ENCODE data around the gene DAAM1. TPM values are rescaled to one million over a fixed set of nuclear protein-coding genes. Genes with fewer than 3 reads are reported as not detected.

The DAAM1 gene
- total RNA-seq, 6 experiments from 2014 or later: 7.5 to 12.2 (median 8.6) TPM

- Mint-ChIP-seq H3K27me3 (ENCODE audit: insufficient read depth) (peaks cover 12% of the 10 kb centered on the region; the same call in 1 of the 2 replicates), H3K9me3 (no peaks in the 10 kb centered on the region), H3K4me3 (peak overlapping the region; percentile 95), H3K36me3 (ENCODE audit: low read depth) (no peaks in the 10 kb centered on the region), H3K4me1 (ENCODE audit: low read depth) (peaks cover 18% of the 10 kb centered on the region), H3K27ac (peak overlapping the region; percentile 97)
- peak; percentile 58 for TF ChIP-seq CTCF (IDR thresholded peaks at IDR 0.05)
- DNase-seq: peak; percentile 16
Observed at GRCh38 chr14:59190372-59190771, 1.9 kb downstream of the DAAM1 start.

GRCh38 chr14:59195912-59196311 is 7.4 kb downstream of the DAAM1 start:
- no peak for DNase-seq
- no peaks in the 10 kb centered on the region for H3K4me1 Mint-ChIP-seq (ENCODE audit: low read depth)
- no peaks in the 10 kb centered on the region for H3K9me3 Mint-ChIP-seq
- TF ChIP-seq CTCF (IDR thresholded peaks at IDR 0.05): no peak
- H3K27ac Mint-ChIP-seq: no peak overlapping the region
- no peaks in the 10 kb centered on the region for H3K36me3 Mint-ChIP-seq (ENCODE audit: low read depth)
- no peak overlapping the region for H3K4me3 Mint-ChIP-seq
- no peaks in the 10 kb centered on the region; the same call in 1 of the 2 replicates for H3K27me3 Mint-ChIP-seq (ENCODE audit: insufficient read depth)

GRCh38 chr14:59197695-59198262 is 9.3 kb downstream of the DAAM1 start:
- Mint-ChIP-seq H3K27me3 (ENCODE audit: insufficient read depth) (no peaks in the 10 kb centered on the region; the same call in 1 of the 2 replicates), H3K27ac (no peak overlapping the region), H3K9me3 (no peaks in the 10 kb centered on the region), H3K4me3 (no peak overlapping the region), H3K36me3 (ENCODE audit: low read depth) (no peaks in the 10 kb centered on the region), H3K4me1 (ENCODE audit: low read depth) (no peaks in the 10 kb centered on the region)
- no peak for DNase-seq
- TF ChIP-seq CTCF (IDR thresholded peaks at IDR 0.05): no peak

GRCh38 chr14:59199205-59199604 is 10.7 kb downstream of the DAAM1 start:
- Mint-ChIP-seq H3K27me3 (ENCODE audit: insufficient read depth) (no peaks in the 10 kb centered on the region; the same call in 1 of the 2 replicates), H3K9me3 (no peaks in the 10 kb centered on the region), H3K4me3 (no peak overlapping the region), H3K4me1 (ENCODE audit: low read depth) (no peaks in the 10 kb centered on the region), H3K36me3 (ENCODE audit: low read depth) (no peaks in the 10 kb centered on the region), H3K27ac (no peak overlapping the region)
- no peak for DNase-seq
- peak; percentile 52 for TF ChIP-seq CTCF (IDR thresholded peaks at IDR 0.05)

- Mint-ChIP-seq H3K4me3 (no peak overlapping the region), H3K27ac (no peak overlapping the region), H3K4me1 (ENCODE audit: low read depth) (no peaks in the 10 kb centered on the region), H3K9me3 (no peaks in the 10 kb centered on the region), H3K36me3 (ENCODE audit: low read depth) (no peaks in the 10 kb centered on the region), H3K27me3 (ENCODE audit: insufficient read depth) (no peaks in the 10 kb centered on the region; the same call in 1 of the 2 replicates)
- TF ChIP-seq CTCF (IDR thresholded peaks at IDR 0.05): 0 out of 2 replicates have a peak, but pooled peaks have one; percentile 2
- no peak for DNase-seq
Observed at GRCh38 chr14:59199614-59200013, 11.1 kb downstream of the DAAM1 start.
